Mesenchymal stem cell (in vitro differentiated cells and primary cell): ENCODE results near the gene ACTA2.
A peak's percentile ranks its signal among the peaks of the same experiment; 100 is the strongest.

Source experiments
- DNase-seq: peaks from one replicate; pipeline ENCODE4 v3.0.0-alpha.2; 2013
- H2AFZ ChIP-seq: one replicate; pipeline ENCODE4 v1.6.1; 2013; ENCODE audit warnings: low read depth, mild to moderate bottlenecking, control low read depth, inconsistent platforms, low read length, moderate library complexity
- H2AK5ac ChIP-seq: 2 replicates; pipeline ENCODE4 v1.6.1; 2013; ENCODE audit warnings: low read length, moderate library complexity, mild to moderate bottlenecking, inconsistent platforms; ENCODE audit not compliant: severe bottlenecking
- H2BK120ac ChIP-seq: one replicate; pipeline ENCODE4 v1.6.1; 2013; ENCODE audit warnings: low read depth, mild to moderate bottlenecking, inconsistent platforms, low read length, moderate library complexity
- H2BK12ac ChIP-seq, 2 experiments: one replicate each; pipeline ENCODE4 v1.6.1; 2013; ENCODE audit warnings: inconsistent platforms in 2 of 2, low read length in 2 of 2, mild to moderate bottlenecking in 2 of 2, moderate library complexity in 2 of 2, control low read depth in 1 of 2
- H2BK15ac ChIP-seq: one replicate; pipeline ENCODE4 v1.6.1; 2013; ENCODE audit warnings: mild to moderate bottlenecking, low read depth, inconsistent platforms; ENCODE audit not compliant: poor library complexity, severe bottlenecking
- H2BK5ac ChIP-seq: 2 replicates; pipeline ENCODE4 v1.6.1; 2013; ENCODE audit warnings: low read depth, mild to moderate bottlenecking, low read length, control low read depth, inconsistent platforms; ENCODE audit not compliant: poor library complexity, severe bottlenecking
- H3K14ac ChIP-seq, 2 experiments: one replicate each; pipeline ENCODE4 v1.6.1; 2013; ENCODE audit warnings: inconsistent platforms in 2 of 2, low read length in 2 of 2, control low read depth in 1 of 2, mild to moderate bottlenecking in 1 of 2, moderate library complexity in 1 of 2
- H3K18ac ChIP-seq, 2 experiments: one replicate each; pipeline ENCODE4 v1.6.1; 2013; ENCODE audit warnings: inconsistent platforms in 2 of 2, low read length in 2 of 2, control low read depth in 1 of 2, low read depth in 1 of 2, mild to moderate bottlenecking in 1 of 2
- H3K23ac ChIP-seq, 2 experiments: one replicate each; pipeline ENCODE4 v1.6.1; 2013; ENCODE audit warnings: inconsistent platforms in 2 of 2, low read length in 2 of 2, mild to moderate bottlenecking in 2 of 2, moderate library complexity in 2 of 2, control low read depth in 1 of 2
- H3K27ac ChIP-seq: 2 replicates; pipeline ENCODE4 v1.5.1; 2013; ENCODE audit warnings: mild to moderate bottlenecking, moderate library complexity, low read length, control low read depth, inconsistent platforms; ENCODE audit not compliant: poor library complexity, severe bottlenecking
- H3K27me3 ChIP-seq, 2 experiments: 2 replicates each; pipeline versions ENCODE4 v1.6.1 to v1.7.0; 2013; ENCODE audit warnings: low read length in 2 of 2, mild to moderate bottlenecking in 2 of 2, moderate library complexity in 2 of 2, control low read depth in 1 of 2, inconsistent platforms in 1 of 2; ENCODE audit not compliant: control insufficient read depth in 1 of 2, insufficient read depth in 1 of 2
- H3K36me3 ChIP-seq, 2 experiments: 2 replicates each; pipeline versions ENCODE4 v1.6.1 to v1.7.0; 2013; ENCODE audit warnings: low read length in 2 of 2, control low read depth in 1 of 2, inconsistent platforms in 1 of 2, low read depth in 1 of 2, mild to moderate bottlenecking in 1 of 2; ENCODE audit not compliant: insufficient read depth in 2 of 2, control insufficient read depth in 1 of 2
- H3K4ac ChIP-seq, 2 experiments: one replicate each; pipeline ENCODE4 v1.6.1; 2013; ENCODE audit warnings: inconsistent platforms in 2 of 2, low read length in 2 of 2, mild to moderate bottlenecking in 2 of 2, moderate library complexity in 2 of 2, control low read depth in 1 of 2, low read depth in 1 of 2
- H3K4me1 ChIP-seq: 2 replicates; pipeline ENCODE4 v1.6.1; 2013; ENCODE audit warnings: low read depth, low read length, control low read depth; ENCODE audit not compliant: control insufficient read depth, insufficient read depth
- H3K4me2 ChIP-seq: 2 replicates; pipeline ENCODE4 v1.6.1; 2013; ENCODE audit warnings: low read length, mild to moderate bottlenecking, inconsistent platforms; ENCODE audit not compliant: poor library complexity, severe bottlenecking
- H3K4me3 ChIP-seq, 2 experiments: 2 replicates each; pipeline versions ENCODE4 v1.5.1 to v1.7.0; 2013; ENCODE audit warnings: low read length in 2 of 2, mild to moderate bottlenecking in 2 of 2, control low read depth in 1 of 2, low read depth in 1 of 2; ENCODE audit not compliant: insufficient read depth in 1 of 2
- H3K79me1 ChIP-seq: replicated peaks from 2 replicates; pipeline ENCODE4 v1.6.1; 2013; ENCODE audit warnings: mild to moderate bottlenecking, control low read depth, low read length, inconsistent platforms; ENCODE audit not compliant: poor library complexity, severe bottlenecking
- H3K9ac ChIP-seq: 2 replicates; pipeline ENCODE4 v1.7.0; 2013; ENCODE audit warnings: mild to moderate bottlenecking, low read length, moderate library complexity
- H3K9me3 ChIP-seq: 2 replicates; pipeline ENCODE4 v1.7.0; 2013; ENCODE audit warnings: mild to moderate bottlenecking, low read length; ENCODE audit not compliant: control insufficient read depth
- H4K8ac ChIP-seq: one replicate; pipeline ENCODE4 v1.6.1; 2013; ENCODE audit warnings: inconsistent platforms, mild to moderate bottlenecking, low read length, moderate library complexity
- H4K91ac ChIP-seq: one replicate; pipeline ENCODE4 v1.6.1; 2013; ENCODE audit warnings: mild to moderate bottlenecking, low read length, inconsistent platforms
- WGBS: methylation state at CpG from one replicate; pipeline ENCODE4 v1.1.7; 2013; ENCODE audit warnings: mixed read lengths; 5-methylcytosine and 5-hydroxymethylcytosine counted together

ACTA2 gene

GRCh38 chr10:88996927-88997326, 44.4 kb upstream of the ACTA2 start:
- Histone ChIP-seq H2BK5ac (no peak overlapping the region), H2BK120ac (no peak overlapping the region), H2AK5ac (no peak overlapping the region), H3K36me3 (no peaks in the 10 kb centered on the region), H3K27ac (no peak overlapping the region), H4K8ac (no peak overlapping the region), H3K9ac (no peak overlapping the region), H3K4me2 (no peak overlapping the region), H3K23ac (no peak overlapping the region), H3K14ac (no peak overlapping the region), H3K4me3 (no peak overlapping the region), H2BK15ac (no peak overlapping the region), H3K79me1 (peaks cover 34% of the 10 kb centered on the region), H3K4me1 (peaks cover 5% of the 10 kb centered on the region), H3K9me3 (no peaks in the 10 kb centered on the region), H2AFZ (no peak overlapping the region), H3K18ac (no peak overlapping the region), H2BK12ac (no peak overlapping the region), H4K91ac (no peak overlapping the region), H3K4ac (no peak overlapping the region), H3K27me3 (no peaks in the 10 kb centered on the region)
- DNase-seq, result no peak
- no CpG with 5 or more reads among the region's 1 CpG for WGBS

DNA sequence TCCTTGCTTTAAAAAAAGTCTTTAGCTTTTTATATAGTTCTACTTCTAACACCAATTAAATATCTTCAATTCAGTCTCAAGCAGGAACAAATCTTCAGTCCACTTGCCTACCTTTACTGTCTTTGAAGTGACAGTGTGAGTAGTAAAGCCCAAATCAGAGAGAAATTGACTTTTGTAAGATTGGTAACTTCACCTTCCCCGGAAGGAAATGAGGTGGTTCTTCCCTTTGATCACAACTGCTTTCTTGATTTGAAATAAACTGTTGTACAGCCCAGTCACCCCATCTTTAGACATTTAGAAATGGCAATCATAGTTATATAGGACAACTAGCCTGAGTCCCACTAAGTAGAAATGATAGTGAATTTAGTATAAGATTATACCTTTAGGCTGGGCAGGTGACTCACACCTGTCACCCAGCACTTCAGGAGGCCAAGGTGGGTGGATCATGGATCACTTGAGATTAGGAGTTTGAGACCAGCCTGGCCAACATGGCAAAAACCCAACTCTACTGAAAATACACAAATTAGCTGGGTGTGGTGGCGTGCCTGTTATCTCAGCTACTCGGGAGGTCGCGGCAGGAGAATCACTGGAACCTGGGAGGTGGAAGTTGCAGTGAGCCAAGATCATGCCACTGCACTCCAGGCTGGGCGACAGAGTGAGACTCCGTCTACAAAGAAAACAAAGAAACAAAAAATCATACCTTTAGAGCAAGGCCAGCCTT, 42.7 kb upstream of the ACTA2 start:
- Histone ChIP-seq H3K14ac (no peak overlapping the region), H3K9me3 (no peaks in the 10 kb centered on the region), H3K27me3 (no peaks in the 10 kb centered on the region), H4K91ac (no peak overlapping the region), H3K4ac (no peak overlapping the region), H3K4me3 (no peak overlapping the region), H3K36me3 (no peaks in the 10 kb centered on the region), H2BK12ac (no peak overlapping the region), H2BK120ac (no peak overlapping the region), H2BK15ac (no peak overlapping the region), H2AK5ac (no peak overlapping the region), H3K4me1 (peaks cover 3% of the 10 kb centered on the region), H3K18ac (no peak overlapping the region), H3K27ac (no peak overlapping the region), H2BK5ac (no peak overlapping the region), H3K9ac (peak overlapping the region; percentile 31), H3K79me1 (peaks cover 24% of the 10 kb centered on the region), H3K23ac (no peak overlapping the region), H4K8ac (no peak overlapping the region), H2AFZ (no peak overlapping the region), H3K4me2 (no peak overlapping the region)
- 94% methylated on average over 5 of the region's 7 CpGs for WGBS
- DNase-seq, result no peak

DNA sequence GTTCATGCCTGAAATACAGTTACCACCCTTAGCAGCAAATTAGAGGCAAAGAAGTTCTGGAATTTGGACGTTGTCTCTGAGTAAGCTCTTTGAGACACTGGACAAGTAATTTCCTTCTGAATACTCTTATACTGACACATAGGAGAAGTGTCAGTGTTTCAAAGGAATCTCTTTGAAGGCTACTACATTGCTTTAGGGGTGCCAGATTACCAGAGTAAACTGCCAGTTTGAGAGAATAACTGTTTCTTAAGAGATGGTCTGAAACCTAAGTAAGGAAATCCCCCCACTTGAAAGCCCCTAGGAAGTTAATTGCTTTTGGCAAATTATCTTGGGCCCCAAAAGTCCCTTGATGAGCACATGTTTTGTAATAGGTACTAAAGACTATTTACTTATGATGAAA, 41.4 kb upstream of the ACTA2 start:
- no peak for DNase-seq
- peak overlapping the region; percentile 95 for H3K9ac ChIP-seq
- peaks cover 24% of the 10 kb centered on the region for H3K79me1 ChIP-seq
- H3K4me3 ChIP-seq, result peak overlapping the region in 1 of 2 experiments; percentile 90
- H3K4me2 ChIP-seq, result no peak overlapping the region
- no peak overlapping the region for H3K18ac ChIP-seq
- H3K23ac ChIP-seq, result no peak overlapping the region
- no peak overlapping the region for H2AK5ac ChIP-seq
- H3K4me1 ChIP-seq, result peaks cover 9% of the 10 kb centered on the region
- no peak overlapping the region for H3K4ac ChIP-seq
- no peak overlapping the region for H2BK15ac ChIP-seq
- H2BK120ac ChIP-seq, result no peak overlapping the region
- H3K27me3 ChIP-seq, result no peaks in the 10 kb centered on the region
- no peak overlapping the region for H2AFZ ChIP-seq
- no peak overlapping the region for H3K27ac ChIP-seq
- H3K14ac ChIP-seq, result no peak overlapping the region
- H2BK5ac ChIP-seq, result no peak overlapping the region
- 0% methylated on average over 1 of the region's 1 CpG for WGBS
- H3K36me3 ChIP-seq, result no peaks in the 10 kb centered on the region
- H2BK12ac ChIP-seq, result no peak overlapping the region
- no peak overlapping the region for H4K91ac ChIP-seq
- no peak overlapping the region for H4K8ac ChIP-seq
- H3K9me3 ChIP-seq, result no peaks in the 10 kb centered on the region

DNA sequence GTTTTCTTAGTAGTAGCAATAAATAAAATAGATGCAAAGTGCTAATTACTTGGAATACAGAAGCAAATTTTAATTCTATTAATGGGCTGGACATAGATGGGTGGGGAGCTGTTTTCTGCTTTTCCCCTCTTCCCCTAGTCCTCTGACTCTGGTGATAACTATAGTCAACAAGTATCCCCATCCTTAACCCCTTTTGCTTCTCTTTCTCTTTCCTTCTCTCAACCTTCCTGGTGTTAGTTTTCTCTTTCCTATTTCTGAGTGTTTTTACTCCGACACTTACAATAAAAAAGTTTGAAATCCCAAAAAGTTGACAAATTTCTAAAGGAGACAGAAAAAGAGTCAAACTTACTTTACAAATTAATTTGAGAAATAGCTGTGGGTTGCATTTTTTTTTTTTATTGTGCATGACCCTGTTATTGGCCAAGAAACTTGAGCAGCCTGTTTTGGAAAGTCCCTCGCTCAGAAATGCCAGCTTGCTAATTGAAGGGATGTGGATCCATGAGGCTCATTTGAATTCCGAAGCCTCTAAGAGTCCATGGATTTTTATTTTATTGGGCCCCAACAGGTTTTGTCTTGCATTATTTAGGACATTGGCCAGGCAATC, 40.5 kb upstream of the ACTA2 start:
- H2AFZ ChIP-seq, result no peak overlapping the region
- DNase-seq, result peak; percentile 43
- 88% methylated on average over 3 of the region's 3 CpGs for WGBS

More for the DNA sequence above, 40.5 kb upstream of the ACTA2 start:
- H4K8ac ChIP-seq, result no peak overlapping the region
- H3K23ac ChIP-seq, result no peak overlapping the region
- no peak overlapping the region for H2BK5ac ChIP-seq
- no peak overlapping the region for H2BK15ac ChIP-seq
- H4K91ac ChIP-seq, result no peak overlapping the region
- peaks cover 9% of the 10 kb centered on the region for H3K4me1 ChIP-seq
- no peak overlapping the region for H3K4ac ChIP-seq
- no peak overlapping the region for H2BK120ac ChIP-seq
- H3K14ac ChIP-seq, result no peak overlapping the region
- peak overlapping the region; percentile 37 for H3K4me2 ChIP-seq
- no peak overlapping the region for H3K18ac ChIP-seq
- H3K9ac ChIP-seq, result peak overlapping the region; percentile 95
- H3K27ac ChIP-seq, result no peak overlapping the region
- H3K4me3 ChIP-seq, result peak overlapping the region in 1 of 2 experiments; percentile 90
- H3K9me3 ChIP-seq, result no peaks in the 10 kb centered on the region
- H2AK5ac ChIP-seq, result no peak overlapping the region
- no peaks in the 10 kb centered on the region for H3K27me3 ChIP-seq
- H3K36me3 ChIP-seq, result no peaks in the 10 kb centered on the region
- no peak overlapping the region for H2BK12ac ChIP-seq
- H3K79me1 ChIP-seq, result peaks cover 19% of the 10 kb centered on the region
